COLO668 (cell line): Measurements from ENCODE around the gene MARK2.
A peak's percentile ranks its signal among the peaks of the same experiment; 100 is the strongest.

Source experiments
- DNase-seq: peaks from one replicate; lab custom pipeline; 2025; ENCODE audit not compliant: unreplicated experiment; lab: John Stamatoyannopoulos, UW

Gene MARK2

GRCh38 chr11:63907808-63908530 lies 69.1 kb downstream of the MARK2 start:
- no peak for DNase-seq

GRCh38 chr11:63908631-63909401 lies 69.9 kb downstream of the MARK2 start:
- DNase-seq: no peak

- no peak for DNase-seq
These were observed 70.9 kb downstream of the MARK2 start for GRCh38 chr11:63909591-63910506.

- no peak for DNase-seq
These were observed 71.8 kb downstream of the MARK2 start for GRCh38 chr11:63910675-63911074.

- DNase-seq: no peak
These were observed 72.5 kb downstream of the MARK2 start for GRCh38 chr11:63911440-63911839.

GRCh38 chr11:63911876-63912275 lies 73.0 kb downstream of the MARK2 start:
- no peak for DNase-seq

GRCh38 chr11:63912678-63913077 lies 73.8 kb downstream of the MARK2 start:
- no peak for DNase-seq

GRCh38 chr11:63913866-63914830 lies 75.2 kb downstream of the MARK2 start:
- DNase-seq: no peak

GRCh38 chr11:63914896-63915691 lies 76.2 kb downstream of the MARK2 start:
- DNase-seq: no peak

GRCh38 chr11:63915961-63916836 lies 77.3 kb downstream of the MARK2 start:
- peak; percentile 77 for DNase-seq

GRCh38 chr11:63916837-63917691 lies 78.2 kb downstream of the MARK2 start, which contains the start of gene RCOR2:
Gene RCOR2 (minus strand): TSS chr11:63917164. CDS start chr11:63916456, 708 bp downstream.
- DNase-seq: peak; percentile 93

GRCh38 chr11:63917692-63918506 lies 79.0 kb downstream of the MARK2 start:
- peak; percentile 93 for DNase-seq

GRCh38 chr11:63918507-63919191 lies 79.7 kb downstream of the MARK2 start:
- DNase-seq: peak; percentile 66

GRCh38 chr11:63919267-63920125 lies 80.6 kb downstream of the MARK2 start:
- DNase-seq: peak; percentile 93
